Loucy (cell line): ENCODE results near the gene U2SURP.

Experiments
- CTCF ChIP-seq: fragments of 200-600 bp; sonication (generic); conservative IDR thresholded peaks from 2 replicates; pipeline ENCODE4 v1.5.1; 2014; ENCODE audit warnings: mild to moderate bottlenecking, antibody characterized with exemption, low read length
- EZH2phosphoT487 ChIP-seq: fragments of 200-600 bp; IDR thresholded peaks from 2 replicates; pipeline ENCODE4 v1.6.1; 2018; ENCODE audit warnings: antibody characterized with exemption, mild to moderate bottlenecking, moderate library complexity, borderline replicate concordance

- TF ChIP-seq CTCF: no peak
- TF ChIP-seq EZH2phosphoT487: no peak
Observed at GRCh38 chr3:143095813-143096212, 94.4 kb downstream of the U2SURP start.
